Breast epithelium (tissue), 3 donors: ENCODE data around the gene CLDND1.

Experiments
- POLR2A ChIP-seq: fragments of 450-650 bp; IDR thresholded peaks from one replicate; pipeline ENCODE4 v1.6.1; 2016; ENCODE audit warnings: antibody characterized with exemption, mild to moderate bottlenecking, moderate library complexity
- POLR2AphosphoS5 ChIP-seq, 3 donors: sonication (generic); formaldehyde crosslinking; IDR thresholded peaks; one replicate each; pipeline ENCODE4 v1.6.1; 2017; ENCODE audit warnings: antibody characterized with exemption in 3 of 3
- TF ChIP-seq, protein P1 (sequence below), 3 donors: fragments of 450-650 bp; IDR thresholded peaks; one replicate each; pipeline ENCODE4 v1.5.1; 2016 to 2017; ENCODE audit warnings: antibody characterized with exemption in 3 of 3, mild to moderate bottlenecking in 3 of 3, moderate library complexity in 3 of 3

DNA sequence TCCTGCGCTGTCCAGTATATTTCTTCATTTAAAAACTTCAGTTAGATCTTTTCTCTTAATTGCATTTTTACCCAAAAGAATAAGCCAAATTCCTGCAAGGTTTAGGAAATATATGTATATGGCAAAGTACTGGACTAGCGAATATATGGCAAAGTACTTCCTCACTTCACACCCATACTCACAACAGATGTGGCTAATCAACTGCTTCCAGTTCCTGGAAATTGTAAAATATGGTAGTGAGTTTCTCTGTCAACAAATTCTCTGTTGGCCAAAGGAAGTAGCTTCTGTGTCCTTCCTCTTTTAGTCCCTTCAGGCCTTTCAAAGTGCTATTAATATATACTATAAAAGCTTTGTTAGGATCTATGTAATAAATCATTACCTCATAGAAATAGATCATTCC is 31.1 kb upstream of the CLDND1 start:
- TF ChIP-seq, protein P1, sequence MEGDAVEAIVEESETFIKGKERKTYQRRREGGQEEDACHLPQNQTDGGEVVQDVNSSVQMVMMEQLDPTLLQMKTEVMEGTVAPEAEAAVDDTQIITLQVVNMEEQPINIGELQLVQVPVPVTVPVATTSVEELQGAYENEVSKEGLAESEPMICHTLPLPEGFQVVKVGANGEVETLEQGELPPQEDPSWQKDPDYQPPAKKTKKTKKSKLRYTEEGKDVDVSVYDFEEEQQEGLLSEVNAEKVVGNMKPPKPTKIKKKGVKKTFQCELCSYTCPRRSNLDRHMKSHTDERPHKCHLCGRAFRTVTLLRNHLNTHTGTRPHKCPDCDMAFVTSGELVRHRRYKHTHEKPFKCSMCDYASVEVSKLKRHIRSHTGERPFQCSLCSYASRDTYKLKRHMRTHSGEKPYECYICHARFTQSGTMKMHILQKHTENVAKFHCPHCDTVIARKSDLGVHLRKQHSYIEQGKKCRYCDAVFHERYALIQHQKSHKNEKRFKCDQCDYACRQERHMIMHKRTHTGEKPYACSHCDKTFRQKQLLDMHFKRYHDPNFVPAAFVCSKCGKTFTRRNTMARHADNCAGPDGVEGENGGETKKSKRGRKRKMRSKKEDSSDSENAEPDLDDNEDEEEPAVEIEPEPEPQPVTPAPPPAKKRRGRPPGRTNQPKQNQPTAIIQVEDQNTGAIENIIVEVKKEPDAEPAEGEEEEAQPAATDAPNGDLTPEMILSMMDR (IDR thresholded peaks at IDR 0.05) = no peak
- TF ChIP-seq POLR2A (no peak), POLR2AphosphoS5 (IDR thresholded peaks at IDR 0.05) (no peak)
